Mesothelial cell of epicardium (in vitro differentiated cells): Measurements from ENCODE around the gene ATP8A1. TPM values are rescaled to one million over a fixed set of nuclear protein-coding genes. Genes with fewer than 3 reads are reported as not detected.

Source experiments
- DNase-seq, 2 experiments: peaks; one replicate each; pipeline ENCODE4 v3.0.0; 2021; ENCODE audit warnings: low spot score in 2 of 2; ENCODE audit not compliant: unreplicated experiment in 2 of 2
- H3K27ac Mint-ChIP-seq: 2 replicates; pipeline ENCODE4 v1.8.0; 2021; ENCODE audit warnings: mixed read lengths
- H3K27me3 Mint-ChIP-seq: 2 replicates; pipeline ENCODE4 v1.8.0; 2021; ENCODE audit warnings: low read depth, mixed read lengths
- H3K36me3 Mint-ChIP-seq: 2 replicates; pipeline ENCODE4 v1.8.0; 2021; ENCODE audit warnings: mixed read lengths
- H3K4me1 Mint-ChIP-seq: 2 replicates; pipeline ENCODE4 v1.8.0; 2021; ENCODE audit warnings: mixed read lengths
- H3K4me3 Mint-ChIP-seq: 2 replicates; pipeline ENCODE4 v1.8.0; 2021; ENCODE audit warnings: mild to moderate bottlenecking, moderate library complexity, mixed read lengths
- H3K9me3 Mint-ChIP-seq: 2 replicates; pipeline ENCODE4 v1.8.0; 2021; ENCODE audit warnings: mixed read lengths
- CTCF ChIP-seq: fragments of 200-600 bp; sonication (generic); IDR thresholded peaks from one replicate; pipeline ENCODE4 v1.5.0; 2021; ENCODE audit warnings: antibody characterized with exemption; ENCODE audit not compliant: unreplicated experiment
- total RNA-seq: library from RNA; stranded (reverse); gene quantifications from 3 replicates; pipeline ENCODE4 v1.2.1, GENCODE V29; 2021

Gene ATP8A1
- total RNA-seq, 1 donor from 2014 or later = 15.7 TPM

- no peak overlapping the region for H3K27ac Mint-ChIP-seq
- H3K36me3 Mint-ChIP-seq = no peaks in the 10 kb centered on the region
- no peak for DNase-seq
- peaks cover 30% of the 10 kb centered on the region for H3K4me1 Mint-ChIP-seq
- H3K4me3 Mint-ChIP-seq = peak overlapping the region; percentile 70
- H3K9me3 Mint-ChIP-seq = no peaks in the 10 kb centered on the region
- no peak for TF ChIP-seq CTCF
- peaks cover 90% of the 10 kb centered on the region for H3K27me3 Mint-ChIP-seq
Observed at GRCh38 chr4:42398871-42399331, 258.0 kb downstream of the ATP8A1 start.

- Mint-ChIP-seq H3K27ac (no peak overlapping the region), H3K27me3 (peaks cover 90% of the 10 kb centered on the region), H3K36me3 (no peaks in the 10 kb centered on the region), H3K4me1 (peaks cover 30% of the 10 kb centered on the region), H3K4me3 (peak overlapping the region; percentile 70), H3K9me3 (no peaks in the 10 kb centered on the region)
- peak; percentile 23 to 45 for DNase-seq
- TF ChIP-seq CTCF = no peak
Observed at GRCh38 chr4:42398171-42398870, 258.6 kb downstream of the ATP8A1 start.

DNA sequence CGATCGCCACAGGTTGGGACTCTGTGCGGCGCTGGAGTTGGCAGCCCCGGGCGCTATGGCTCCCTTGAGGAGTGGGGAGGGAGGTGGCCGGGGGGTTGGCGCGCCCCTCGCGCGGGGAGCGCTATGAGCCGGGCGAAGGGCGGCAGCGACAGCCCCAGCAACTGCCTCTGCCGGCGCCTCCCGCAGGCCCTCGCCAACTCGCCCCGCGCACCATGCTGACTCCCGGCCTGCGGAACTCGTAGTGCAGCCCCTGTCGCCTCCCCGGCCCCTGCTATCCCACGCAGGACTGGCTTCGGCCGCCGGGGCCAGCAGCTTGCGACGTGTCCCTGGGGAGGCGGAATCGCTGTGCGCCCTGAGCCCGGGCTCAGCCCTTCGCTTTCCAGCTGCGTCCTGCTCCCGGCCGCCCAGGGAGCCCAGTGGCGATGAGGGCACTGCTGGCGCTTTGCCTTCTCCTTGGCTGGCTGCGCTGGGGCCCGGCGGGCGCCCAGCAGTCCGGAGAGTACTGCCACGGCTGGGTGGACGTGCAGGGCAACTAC, 259.2 kb downstream of the ATP8A1 start:
- Mint-ChIP-seq H3K4me3 (peak overlapping the region; percentile 70), H3K27ac (no peak overlapping the region), H3K27me3 (peaks cover 89% of the 10 kb centered on the region), H3K36me3 (no peaks in the 10 kb centered on the region), H3K4me1 (peaks cover 30% of the 10 kb centered on the region), H3K9me3 (no peaks in the 10 kb centered on the region)
- DNase-seq = peak; percentile 25 to 46
- TF ChIP-seq CTCF = no peak

- Mint-ChIP-seq H3K9me3 (no peaks in the 10 kb centered on the region), H3K27me3 (peaks cover 92% of the 10 kb centered on the region), H3K27ac (no peak within 1 kb of the TSS), H3K4me3 (peak within 1 kb of the TSS; percentile 70), H3K36me3 (no peaks in the 10 kb centered on the region), H3K4me1 (peaks cover 30% of the 10 kb centered on the region)
- peak; percentile 23 to 51 for DNase-seq
- TF ChIP-seq CTCF = no peak
Observed at GRCh38 chr4:42396752-42397634, 259.9 kb downstream of the ATP8A1 start, which contains the start of gene SHISA3. Gene SHISA3 (plus strand): TSS chr4:42397488. CDS start chr4:42398057, 569 bp downstream.

DNA sequence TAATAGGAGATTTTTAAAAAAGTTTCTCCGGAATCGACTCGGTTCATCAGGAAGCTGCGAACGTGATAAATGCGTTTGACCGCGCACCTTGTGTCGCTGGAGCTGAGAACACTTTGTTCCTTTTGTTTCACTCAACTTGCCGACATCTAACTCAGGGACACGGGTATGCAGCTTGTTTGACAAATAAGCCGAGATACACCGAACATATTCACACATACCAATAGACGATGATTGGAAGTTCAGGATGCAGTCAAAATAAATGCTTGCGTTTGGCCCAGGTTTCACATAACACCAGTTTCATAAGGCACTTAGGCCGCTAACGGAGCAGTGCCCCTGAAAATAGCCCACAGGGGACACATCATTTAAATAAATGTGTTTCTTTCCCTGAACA, 260.5 kb downstream of the ATP8A1 start:
- H3K27me3 Mint-ChIP-seq = peaks cover 91% of the 10 kb centered on the region
- H3K4me3 Mint-ChIP-seq = peak overlapping the region; percentile 70
- no peak for TF ChIP-seq CTCF
- no peaks in the 10 kb centered on the region for H3K9me3 Mint-ChIP-seq
- H3K36me3 Mint-ChIP-seq = no peaks in the 10 kb centered on the region
- peaks cover 30% of the 10 kb centered on the region for H3K4me1 Mint-ChIP-seq
- DNase-seq = no peak
- H3K27ac Mint-ChIP-seq = no peak overlapping the region
